Bone marrow (tissue), 2 donors: ENCODE measurements around the gene CLIP1.

Experiments used
- DNase-seq, 2 donors: peaks; one replicate each; lab custom pipeline; 2025; lab: John Stamatoyannopoulos, UW

CLIP1 gene

DNA sequence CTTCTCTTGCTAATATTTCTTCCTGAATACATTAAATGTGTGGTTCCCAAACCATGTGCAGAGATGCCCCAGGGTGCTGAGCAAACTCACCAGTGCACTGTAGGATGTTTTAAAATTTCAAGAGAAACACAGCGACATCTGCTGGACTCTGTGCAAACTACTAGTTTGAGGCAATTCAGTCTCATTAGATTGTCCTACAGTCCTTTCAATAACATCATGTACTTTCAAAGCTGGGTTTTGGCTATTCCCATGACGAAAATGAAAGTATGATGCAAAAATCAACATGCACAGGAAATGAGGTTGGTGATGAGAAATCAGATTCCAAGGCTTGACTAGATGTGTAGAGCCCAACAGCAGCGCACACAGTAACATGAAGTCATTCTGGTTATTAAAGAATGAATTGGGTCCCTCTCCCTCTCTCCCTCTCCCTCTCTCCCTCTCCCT lies 66.3 kb downstream of the CLIP1 start:
- peak in 1 of 2 donors; percentile 33 for DNase-seq

DNA sequence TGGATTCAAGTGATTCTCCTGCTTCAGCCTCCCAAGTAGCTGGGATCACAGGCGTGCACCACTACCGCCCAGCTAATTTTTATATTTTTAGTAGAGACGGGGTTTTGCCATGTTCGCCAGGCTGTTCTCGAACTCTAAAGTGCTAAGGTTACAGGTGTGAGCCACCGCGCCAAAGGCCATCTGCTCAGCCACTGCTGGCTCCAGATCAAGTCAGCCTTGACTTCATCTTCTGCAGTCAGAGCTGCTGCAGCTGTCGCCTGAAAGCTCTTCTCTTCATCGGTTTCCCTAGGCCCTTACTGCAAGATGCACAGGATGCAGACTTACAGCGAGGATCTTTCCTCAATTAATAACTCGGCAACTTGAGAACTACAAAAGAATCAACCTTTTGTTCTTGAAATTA lies 66.8 kb downstream of the CLIP1 start:
- no peak for DNase-seq

DNA sequence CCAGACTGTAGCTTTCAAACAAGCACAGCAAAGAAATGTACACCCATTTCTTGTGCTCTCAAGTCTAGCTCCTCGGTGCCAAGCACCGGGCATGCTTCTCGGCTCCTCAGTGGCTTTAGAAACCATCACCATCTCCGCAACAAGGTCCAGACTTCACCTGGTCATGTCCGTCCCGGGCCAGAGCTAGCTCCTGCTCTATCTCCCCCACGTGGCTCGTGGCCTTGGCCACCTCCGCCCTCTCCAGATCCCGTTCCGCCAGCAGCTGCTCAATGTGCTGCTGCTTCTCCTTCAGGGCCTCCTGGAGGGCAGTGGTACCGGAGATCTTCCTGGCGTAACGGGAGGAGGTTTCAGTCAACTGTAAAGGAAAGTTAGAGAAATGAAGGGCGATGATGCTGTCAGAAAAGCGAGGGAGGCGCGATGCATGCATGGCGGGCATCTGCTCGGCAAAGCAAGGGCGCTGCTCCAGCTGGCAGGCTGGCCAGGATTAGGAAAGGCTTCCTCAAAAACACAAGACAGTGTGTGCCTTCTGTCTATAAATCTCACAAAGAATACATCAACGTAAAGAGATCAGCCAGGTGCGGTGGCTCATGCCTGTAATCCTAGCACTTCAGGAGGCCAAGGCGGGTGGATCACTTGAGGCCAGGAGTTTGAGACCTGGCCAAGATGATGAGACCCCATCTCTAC lies 67.4 kb downstream of the CLIP1 start:
- no peak for DNase-seq

DNA sequence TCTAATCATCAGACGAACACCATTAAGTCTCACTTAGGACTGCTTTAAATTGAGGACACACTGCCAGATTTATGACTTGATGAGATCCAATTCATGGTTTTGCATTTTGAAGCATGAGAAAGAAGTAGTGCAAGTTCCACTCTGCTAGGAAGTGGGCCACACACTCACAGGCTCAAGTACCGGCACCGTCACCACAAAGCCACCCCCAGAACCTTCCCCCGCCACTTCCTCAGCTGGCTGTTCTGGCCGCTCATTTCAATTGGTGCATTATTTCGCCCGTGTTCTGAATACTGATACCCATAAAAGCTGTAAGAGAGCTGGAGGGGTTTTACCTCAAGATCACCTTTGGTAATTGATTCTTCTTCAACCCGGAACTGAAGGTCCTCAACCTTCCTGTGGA lies 70.1 kb downstream of the CLIP1 start:
- DNase-seq: no peak

DNA sequence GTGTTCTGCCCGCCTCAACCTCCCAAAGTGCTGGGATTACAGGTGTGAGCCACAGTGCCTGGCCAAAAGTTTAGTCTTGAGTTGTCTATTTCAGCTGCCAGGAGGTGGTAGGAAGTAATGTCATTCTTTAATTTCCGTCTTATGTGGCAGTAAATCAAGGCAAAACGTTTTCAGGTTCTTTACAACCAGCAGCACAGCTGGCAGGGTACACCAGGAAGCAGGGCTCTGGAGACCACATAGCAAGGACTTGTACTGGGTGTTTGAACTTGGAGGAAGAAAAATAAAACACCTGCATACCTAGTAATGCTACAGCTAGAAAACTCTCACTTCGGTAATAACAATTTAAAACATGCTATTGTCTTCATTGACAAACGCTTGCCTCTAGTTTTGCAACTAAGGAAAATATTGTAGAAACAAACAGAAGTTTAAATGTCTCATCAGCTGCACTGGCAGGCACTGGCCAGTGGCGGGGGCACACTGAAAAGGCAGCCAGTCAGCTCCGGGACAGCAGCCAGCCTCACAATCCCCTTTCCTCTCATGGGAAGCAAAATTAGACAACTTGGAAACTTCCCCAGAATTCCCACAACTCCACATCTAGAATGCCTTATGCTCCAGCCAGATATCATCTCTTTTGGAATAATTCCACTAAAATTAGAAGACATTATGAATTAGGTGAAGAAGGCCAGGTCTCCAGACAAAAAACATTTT lies 72.2 kb downstream of the CLIP1 start:
- DNase-seq: no peak

DNA sequence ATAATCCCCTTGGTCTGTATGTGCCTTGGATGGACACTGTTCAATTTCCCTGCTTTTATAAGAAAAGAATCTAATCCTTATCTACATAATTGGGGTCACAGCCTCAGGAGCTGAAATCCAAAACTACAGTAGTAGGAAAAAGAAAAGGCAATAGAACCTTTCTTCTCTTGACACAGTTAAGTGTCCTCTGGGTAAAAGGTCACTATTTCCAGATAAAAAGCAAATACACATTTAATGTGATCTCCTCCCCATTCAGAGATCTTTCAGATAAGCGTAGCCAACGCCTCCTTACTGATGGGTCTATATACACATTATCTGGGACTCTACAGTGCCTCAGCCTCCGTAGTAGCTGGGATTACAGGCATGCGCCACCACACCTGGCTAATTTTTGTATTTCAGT lies 73.4 kb downstream of the CLIP1 start:
- no peak for DNase-seq

DNA sequence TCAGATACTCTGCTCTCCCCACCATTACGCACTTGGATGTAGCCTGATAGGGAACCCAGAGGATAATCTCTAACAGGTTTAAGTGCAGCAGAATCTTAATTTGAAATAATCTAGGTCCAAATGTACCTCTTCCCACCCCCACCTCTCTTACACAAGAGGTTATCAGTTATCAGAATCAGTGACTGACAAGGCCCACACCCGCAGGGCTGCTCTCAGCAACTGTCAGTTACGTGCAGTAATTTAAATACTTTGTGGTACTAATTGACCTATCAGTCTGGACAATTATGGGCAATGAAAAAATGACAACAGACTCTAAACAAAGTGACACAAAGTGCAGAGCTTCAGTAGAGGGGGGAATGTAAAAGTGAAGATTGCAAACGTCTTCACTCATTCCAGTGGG lies 74.0 kb downstream of the CLIP1 start:
- DNase-seq: no peak

DNA sequence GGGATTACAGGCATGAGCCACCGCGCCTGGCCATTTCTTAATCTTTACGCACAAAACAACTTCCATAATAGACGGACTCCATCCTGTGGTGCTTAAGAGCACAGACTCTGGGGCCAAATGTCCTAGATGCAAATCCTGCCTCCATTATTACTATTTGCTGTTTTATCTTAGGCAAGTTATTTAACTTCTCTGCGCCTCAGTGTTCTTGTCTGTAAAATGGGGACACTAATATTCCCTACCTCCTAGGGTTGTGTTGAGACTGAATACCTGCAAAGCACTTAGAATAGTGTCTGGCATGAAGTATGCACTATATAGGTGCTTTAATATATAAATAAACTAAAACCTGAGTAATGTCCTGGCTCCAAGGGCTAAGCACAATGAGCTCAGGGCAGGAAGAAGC lies 76.4 kb downstream of the CLIP1 start:
- DNase-seq: no peak

DNA sequence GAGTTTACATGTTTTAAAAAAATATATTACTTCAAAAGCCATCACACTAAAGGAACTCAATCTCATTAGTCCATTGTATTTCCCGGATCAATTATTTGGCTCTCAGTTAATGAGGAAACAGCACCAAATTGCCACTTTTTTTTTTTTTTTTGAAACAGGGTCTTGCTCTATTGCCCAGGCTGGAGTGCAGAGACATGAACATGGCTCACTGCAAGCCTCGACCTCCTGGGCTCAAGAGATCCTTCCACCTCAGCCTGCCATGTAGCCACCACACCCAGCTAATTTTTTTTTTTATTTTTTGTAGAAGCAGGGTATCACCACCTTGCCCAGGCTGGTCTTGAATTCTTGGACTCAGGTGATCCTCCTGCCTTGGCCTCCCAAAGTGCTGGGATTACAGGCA lies 77.4 kb downstream of the CLIP1 start:
- DNase-seq: no peak

DNA sequence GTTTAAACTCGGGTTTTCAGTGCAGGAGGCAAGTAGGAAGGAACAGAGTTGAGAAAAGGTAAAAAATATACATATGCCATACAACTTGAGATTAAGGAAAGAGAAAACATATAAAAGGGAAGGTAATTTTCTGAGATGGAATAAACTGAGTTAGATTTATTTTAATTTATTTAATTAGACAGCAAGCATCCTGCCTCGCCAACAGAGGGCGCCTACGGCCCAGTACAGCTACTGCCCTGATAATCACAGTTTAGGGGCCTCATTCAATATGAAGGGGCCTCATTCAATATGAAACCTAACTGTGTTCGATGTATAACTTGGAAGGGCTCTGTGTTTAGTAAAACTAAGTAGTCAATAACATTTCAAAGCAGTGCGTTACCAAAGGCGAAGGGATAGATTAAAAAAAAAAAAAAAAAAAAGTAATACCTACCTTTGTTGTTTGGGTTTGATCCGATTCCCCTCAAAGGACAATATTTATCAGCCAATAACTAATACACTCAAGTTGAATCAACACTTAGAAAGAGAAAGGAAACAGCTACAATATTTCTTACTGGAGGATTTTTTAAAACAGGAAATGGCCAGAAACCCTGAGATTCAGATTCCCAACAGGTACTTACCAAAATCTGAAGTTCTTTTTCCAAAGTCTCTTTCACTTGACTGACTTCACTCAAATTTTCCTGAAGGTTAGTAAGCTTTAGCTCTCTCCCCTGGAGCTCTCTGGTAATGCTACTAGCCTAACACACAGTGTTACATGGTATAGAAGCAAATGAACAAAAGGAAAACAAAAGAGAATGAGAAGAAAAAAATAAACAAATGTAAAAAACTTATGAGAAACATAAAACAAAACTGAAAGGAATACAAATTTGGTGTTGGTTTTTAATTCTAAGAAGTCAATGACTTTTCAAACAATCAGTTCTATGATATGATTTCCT lies 86.2 kb downstream of the CLIP1 start:
- peak in 1 of 2 donors; percentile 30 for DNase-seq

DNA sequence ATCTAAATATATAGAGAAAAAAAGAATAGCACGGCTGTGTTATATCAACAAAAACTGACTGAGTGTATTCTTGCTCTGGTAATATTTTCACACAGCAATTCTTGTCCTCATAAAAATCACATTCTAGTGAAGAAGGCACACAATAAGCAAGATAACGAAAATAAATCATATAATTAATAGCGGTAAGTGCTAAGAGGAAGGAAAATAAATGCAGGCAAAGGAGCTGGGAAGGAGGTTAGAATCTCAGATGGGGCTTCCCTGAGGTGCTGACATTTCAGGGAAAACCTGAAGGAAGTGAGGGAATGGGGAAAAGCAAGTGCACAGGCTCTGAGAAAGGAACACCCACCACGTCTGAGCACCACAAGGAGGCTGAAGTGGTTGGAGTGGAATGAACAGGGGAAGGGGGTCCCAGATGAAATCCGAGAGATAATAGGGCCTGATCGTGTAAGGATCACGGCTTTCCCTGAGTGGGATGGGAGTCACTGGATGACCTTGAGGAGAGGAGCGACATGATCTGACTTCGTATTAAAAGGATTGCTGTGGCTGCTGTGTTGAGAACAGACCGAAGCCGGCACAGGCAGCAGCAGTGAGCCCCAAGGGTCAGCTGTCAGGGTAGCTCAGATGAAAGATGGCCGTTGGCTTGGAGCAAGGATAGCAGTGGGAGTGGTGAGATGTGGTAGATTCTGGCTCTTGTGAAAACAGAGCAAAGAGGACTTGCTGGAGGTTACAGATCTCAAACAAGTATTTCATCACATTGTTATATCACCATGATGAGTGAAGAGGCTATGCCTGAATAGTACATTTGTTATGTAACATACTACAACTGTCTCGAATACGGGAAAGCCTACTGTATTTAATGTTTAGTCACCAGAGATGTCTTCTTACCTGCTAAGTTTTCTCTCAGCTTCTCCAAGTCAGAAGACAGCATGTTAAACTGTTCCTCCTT lies 89.1 kb downstream of the CLIP1 start:
- DNase-seq: no peak

DNA sequence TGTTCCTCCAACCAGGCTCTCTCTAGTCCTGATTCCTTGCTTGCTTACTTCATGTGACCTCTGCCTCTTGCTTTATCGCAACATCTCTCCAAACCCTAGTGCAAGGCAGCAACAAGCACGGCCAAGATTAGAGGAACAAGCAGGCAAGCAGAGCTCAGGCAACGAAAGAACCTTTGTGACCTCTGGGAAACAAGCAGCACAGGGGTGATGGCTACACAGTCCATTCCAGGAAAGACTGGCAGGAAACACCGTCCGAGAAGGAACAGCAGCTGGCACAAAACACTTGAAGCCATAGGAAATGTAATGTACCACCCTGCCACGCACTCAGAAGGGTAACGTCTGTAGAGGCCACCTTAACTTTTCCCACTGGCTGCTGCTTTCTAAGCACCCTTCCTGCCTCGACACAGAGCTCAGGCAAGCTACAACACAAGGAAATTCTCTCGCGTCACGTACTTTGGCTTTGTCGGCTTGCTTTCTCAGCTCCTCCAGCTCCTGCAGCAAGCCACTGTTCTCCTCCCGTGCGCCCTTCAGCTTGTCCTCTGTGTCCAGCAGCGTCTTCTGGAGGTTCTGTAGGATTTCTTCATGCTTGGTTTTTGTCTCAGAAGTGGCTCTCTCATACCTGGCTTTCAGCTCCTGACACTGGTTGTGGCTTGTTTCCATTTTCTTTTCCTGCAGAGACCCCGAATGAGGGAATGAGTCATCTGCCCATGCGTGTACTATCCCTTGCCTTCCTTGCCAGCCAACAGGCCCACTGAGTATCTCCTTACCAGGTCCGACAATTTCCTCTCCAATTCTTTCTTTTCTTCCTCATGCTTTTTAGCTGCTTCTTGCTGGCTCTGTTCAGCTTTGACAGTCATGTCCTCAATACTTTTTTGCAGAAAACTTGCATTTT lies 94.7 kb downstream of the CLIP1 start:
- no peak for DNase-seq

DNA sequence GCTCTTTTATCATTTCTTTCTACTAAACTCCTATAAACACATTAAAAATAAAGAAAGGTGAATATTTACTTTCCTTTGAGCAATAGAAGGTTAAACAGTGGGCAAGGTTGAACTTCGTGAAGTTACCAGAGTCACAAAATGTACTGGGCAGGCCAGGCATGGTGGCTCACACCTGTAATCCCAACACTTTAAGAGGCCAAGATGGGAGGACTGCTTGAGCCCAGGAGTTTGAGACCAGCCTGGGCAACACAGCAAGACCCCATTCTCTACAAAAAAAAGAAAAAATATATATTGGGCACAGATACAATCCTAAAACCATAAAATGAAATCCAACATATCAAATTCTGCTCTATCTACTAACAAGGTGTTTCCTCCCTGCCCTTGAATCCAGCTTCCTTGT lies 95.5 kb downstream of the CLIP1 start:
- no peak for DNase-seq

DNA sequence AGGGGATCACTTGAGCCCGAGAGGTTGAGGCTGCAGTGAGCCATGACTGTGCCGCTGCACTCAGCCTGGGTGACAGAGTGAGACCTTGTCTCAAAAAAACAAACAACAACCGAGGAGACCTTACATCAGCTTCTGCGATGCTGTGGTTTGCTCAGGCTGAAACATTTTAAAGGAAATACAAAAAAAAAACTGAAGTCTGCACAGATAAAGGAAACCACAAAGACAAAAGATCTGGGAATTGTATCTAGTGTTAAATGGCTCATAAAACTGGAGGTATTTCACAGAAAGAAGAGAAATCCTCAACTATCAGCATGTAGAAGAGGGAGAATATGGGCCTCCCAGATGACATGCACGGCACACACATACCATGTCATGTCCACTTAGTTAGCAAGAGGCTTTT lies 95.9 kb downstream of the CLIP1 start:
- no peak for DNase-seq

DNA sequence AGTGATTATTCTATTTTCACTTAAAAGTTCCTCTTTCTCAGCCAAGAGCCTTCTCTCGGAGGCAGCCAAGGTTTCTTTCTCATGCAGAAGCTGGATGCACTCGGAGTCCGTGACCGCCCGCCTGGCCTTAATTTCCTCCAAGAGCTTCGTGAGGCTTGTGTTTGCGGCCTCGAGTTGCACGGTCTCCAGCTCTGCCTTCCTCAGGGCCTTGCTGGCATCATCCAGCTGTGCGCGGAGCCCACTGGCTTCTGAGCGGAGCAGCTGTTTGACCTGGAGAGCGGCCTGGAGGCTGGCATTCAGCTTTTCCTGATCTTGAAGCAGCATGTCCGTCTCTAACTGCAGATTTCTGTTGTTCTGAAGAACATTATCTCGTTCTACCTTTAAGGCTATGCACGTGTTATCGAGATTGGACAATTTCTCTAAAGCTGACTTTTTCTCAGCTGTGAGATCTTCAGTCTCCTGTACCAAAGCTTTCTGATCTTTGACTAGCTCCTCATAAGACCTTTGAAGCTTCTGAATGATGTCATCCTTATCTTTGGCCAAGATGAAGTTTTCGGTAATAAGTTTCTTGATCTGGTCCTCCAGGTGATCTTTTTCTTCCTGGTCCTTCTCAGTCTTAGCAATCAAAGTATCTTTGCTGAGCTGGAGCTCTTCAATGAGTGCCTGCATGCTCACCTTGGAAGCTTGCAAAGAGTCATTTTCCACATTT lies 99.0 kb downstream of the CLIP1 start:
- DNase-seq: no peak

DNA sequence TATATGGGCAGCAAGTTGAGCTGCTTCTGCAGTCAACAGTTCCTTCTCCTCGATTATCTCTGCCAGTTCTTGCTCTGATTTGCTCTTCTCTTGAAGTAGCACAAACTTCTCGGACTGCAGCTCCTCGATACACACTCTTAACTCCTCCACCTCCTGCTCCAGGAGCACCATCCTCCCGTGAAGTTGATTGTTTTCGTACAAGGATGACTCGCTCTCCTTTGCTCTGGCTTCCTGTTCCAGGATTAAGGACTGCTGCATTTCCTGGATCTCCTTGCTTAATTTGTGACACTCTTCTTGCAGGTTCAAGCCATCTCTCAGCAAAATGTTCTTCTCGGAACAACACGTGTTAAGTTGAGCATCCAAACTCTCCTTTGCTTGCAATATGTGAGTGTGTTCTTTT lies 100.0 kb downstream of the CLIP1 start:
- DNase-seq: no peak

DNA sequence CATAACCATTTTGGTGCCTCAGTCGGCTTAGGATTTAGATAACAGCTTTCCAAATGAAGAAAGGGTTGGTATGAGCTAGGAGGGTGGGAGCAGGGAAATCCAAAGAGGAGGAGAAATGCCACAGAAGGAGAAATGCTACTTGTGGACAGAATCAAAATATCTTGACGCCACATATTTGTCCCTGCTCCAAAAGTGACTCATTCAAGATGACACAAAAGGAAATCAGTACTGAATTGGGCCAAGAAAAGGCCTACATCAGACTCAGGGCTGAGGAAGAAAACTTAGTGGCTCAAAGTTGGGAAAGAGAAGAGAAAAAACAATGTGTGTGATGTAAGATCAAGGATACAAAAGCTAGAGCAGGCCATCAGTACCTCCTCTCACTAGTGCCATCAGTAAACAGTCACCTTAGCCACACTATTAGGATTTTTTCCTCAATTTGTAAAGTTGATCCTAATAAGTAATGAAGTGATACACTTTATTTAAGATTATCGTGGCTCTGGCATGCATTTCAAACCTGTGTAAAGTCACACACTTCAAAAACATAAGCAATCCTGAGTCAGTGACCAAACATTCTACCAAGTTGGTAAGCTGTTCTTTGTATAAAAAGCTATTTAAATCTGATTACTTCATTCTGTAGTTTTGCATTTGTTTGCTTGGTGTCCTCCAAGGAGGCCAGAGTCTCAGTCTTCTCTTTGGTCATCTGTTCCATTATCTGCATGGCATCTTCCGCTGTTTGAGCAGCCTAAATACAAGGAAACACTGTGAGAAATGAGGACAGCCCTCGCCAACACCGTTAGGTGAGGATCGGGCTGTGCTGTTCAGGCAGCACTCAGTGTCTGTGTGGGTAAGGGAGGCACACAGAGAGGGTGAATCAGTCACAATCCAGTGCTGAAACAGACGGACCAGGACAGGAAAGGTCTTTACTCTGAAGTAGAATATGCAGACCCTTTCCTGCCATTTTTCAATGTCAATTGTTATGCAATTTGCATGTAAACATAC lies 103.6 kb downstream of the CLIP1 start:
- DNase-seq: no peak

DNA sequence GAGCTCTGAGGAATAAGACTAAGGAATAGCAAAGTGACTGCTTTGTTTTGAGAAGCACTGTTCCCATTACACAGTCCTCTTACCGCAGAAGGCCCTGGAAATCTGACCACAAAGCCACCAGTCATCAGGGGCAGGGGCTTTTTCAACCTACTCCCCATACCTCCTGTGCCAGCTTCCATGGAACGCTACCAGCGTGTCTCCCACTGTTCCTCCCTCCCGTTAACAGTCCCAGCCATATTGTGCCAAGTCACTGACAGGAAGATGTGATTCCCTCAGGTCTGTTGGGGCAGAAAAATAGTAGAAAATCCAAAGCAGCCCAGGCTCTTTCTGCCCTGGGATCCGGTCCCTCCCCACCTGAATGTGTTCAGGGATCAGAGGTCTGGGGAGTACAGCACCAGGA lies 109.5 kb downstream of the CLIP1 start:
- DNase-seq: no peak

DNA sequence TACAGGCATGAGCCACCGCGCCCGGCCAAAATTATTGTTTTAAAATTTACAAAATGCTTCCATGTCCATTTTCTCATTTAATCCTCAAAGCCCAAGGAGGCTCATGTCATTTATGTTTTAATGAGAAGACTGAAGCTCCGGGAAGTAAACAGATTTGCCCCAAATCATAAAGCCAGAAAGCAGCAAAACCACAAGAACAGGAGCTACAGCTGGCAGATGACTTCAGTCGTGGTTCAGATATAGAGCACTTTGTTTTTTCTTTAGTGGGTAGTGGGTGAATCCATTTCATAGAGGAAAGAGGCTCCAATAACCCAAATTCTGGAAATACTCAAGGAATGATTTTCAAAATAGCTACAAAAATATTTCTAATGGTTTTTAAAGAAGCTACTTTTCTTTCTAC lies 110.8 kb downstream of the CLIP1 start:
- DNase-seq: no peak
